ENCODE results near the gene SPP1.

Gene SPP1

GRCh38 chr4:87967193-87967592 lies 8.3 kb upstream of the SPP1 start:
- ChIA-PET CTCF (interaction anchor here (1.0 to 1.1 kb wide), 2 partner anchors 113 to 117 kb away, joined by 3 to 4 read pairs; no protein-coding TSS in a partner anchor), POLR2A (no interaction called here)
- H3K4me1 ChIP-seq (ENCODE audit: control insufficient read depth, insufficient read depth, low read length) = no peaks in the 10 kb centered on the region; the same call in 1 of the 2 replicates
- no peak overlapping the region for H3K27ac ChIP-seq (ENCODE audit: extremely low read depth, low read depth, low read length)
- TF ChIP-seq ZNF843 (tag by site-specific recombination; IDR thresholded peaks at IDR 0.05) = no peak
- TF ChIP-seq OSR2 (tag by site-specific recombination; IDR thresholded peaks at IDR 0.05) = no peak
- no peak for TF ChIP-seq ZBTB10 (tag by site-specific recombination; IDR thresholded peaks at IDR 0.05)
- TF ChIP-seq ZNF221 (tag by site-specific recombination; IDR thresholded peaks at IDR 0.05; ENCODE audit: borderline replicate concordance) = no peak
- TF ChIP-seq ZNF394 (tag by site-specific recombination; IDR thresholded peaks at IDR 0.05; ENCODE audit: borderline replicate concordance) = no peak
- no peak for TF ChIP-seq ZNF629 (tag by site-specific recombination; IDR thresholded peaks at IDR 0.05)
- H3K36me3 ChIP-seq (ENCODE audit: control insufficient read depth in 2 of 2, insufficient read depth in 1 of 2, low read length in 2 of 2) = no peaks in the 10 kb centered on the region
- H3K9me3 ChIP-seq (ENCODE audit: control insufficient read depth, insufficient read depth, low read depth, low read length) = no peaks in the 10 kb centered on the region
- H3K4me3 ChIP-seq (ENCODE audit: low read depth, low read length) = no peak overlapping the region

GRCh38 chr4:87970121-87970520 lies 5.4 kb upstream of the SPP1 start:
- Histone ChIP-seq H3K36me3 (ENCODE audit: control insufficient read depth in 2 of 2, insufficient read depth in 1 of 2, low read length in 2 of 2) (no peaks in the 10 kb centered on the region), H3K4me3 (ENCODE audit: low read depth, low read length) (no peak overlapping the region), H3K9me3 (ENCODE audit: control insufficient read depth, insufficient read depth, low read depth, low read length) (no peaks in the 10 kb centered on the region), H3K4me1 (ENCODE audit: control insufficient read depth, insufficient read depth, low read length) (no peaks in the 10 kb centered on the region; the same call in 1 of the 2 replicates), H3K27ac (ENCODE audit: extremely low read depth, low read depth, low read length) (no peak overlapping the region)
- no peak for TF ChIP-seq ZBTB10 (tag by site-specific recombination; IDR thresholded peaks at IDR 0.05)
- TF ChIP-seq ZNF302 (tag by site-specific recombination; IDR thresholded peaks at IDR 0.05; ENCODE audit: low read depth) = no peak
- no peak for TF ChIP-seq ZNF10 (tag by site-specific recombination; IDR thresholded peaks at IDR 0.05)
- no peak for TF ChIP-seq ZNF777 (tag by site-specific recombination; IDR thresholded peaks at IDR 0.05; ENCODE audit: borderline replicate concordance)
- no peak for TF ChIP-seq ZXDB (tag by site-specific recombination; IDR thresholded peaks at IDR 0.05)
- no peak for TF ChIP-seq ZNF473 (tag by site-specific recombination; IDR thresholded peaks at IDR 0.05)
- ChIA-PET POLR2A (no interaction called here), CTCF (no interaction called here)

GRCh38 chr4:87971866-87972265 lies 3.6 kb upstream of the SPP1 start:
- Histone ChIP-seq H3K4me1 (ENCODE audit: control insufficient read depth, insufficient read depth, low read length) (no peaks in the 10 kb centered on the region; the same call in 1 of the 2 replicates), H3K9me3 (ENCODE audit: control insufficient read depth, insufficient read depth, low read depth, low read length) (no peaks in the 10 kb centered on the region), H3K36me3 (ENCODE audit: control insufficient read depth in 2 of 2, insufficient read depth in 1 of 2, low read length in 2 of 2) (no peaks in the 10 kb centered on the region), H3K4me3 (ENCODE audit: low read depth, low read length) (no peak overlapping the region), H3K27ac (ENCODE audit: extremely low read depth, low read depth, low read length) (no peak overlapping the region)
- POLR2A ChIA-PET = no interaction called here
- CTCF ChIA-PET = interaction anchor here (1.0 to 2.9 kb wide), 3 partner anchors 119 to 428 kb away, joined by 3 to 32 read pairs (median 22); no protein-coding TSS in a partner anchor
- no peak for TF ChIP-seq ZNF404 (tag by site-specific recombination; IDR thresholded peaks at IDR 0.05)
- TF ChIP-seq ZNF473 (tag by site-specific recombination; IDR thresholded peaks at IDR 0.05) = no peak
- TF ChIP-seq ZNF341 (tag by site-specific recombination; IDR thresholded peaks at IDR 0.05; ENCODE audit: low read depth) = no peak
- TF ChIP-seq ZEB2 (tag by site-specific recombination; IDR thresholded peaks at IDR 0.05) = no peak
- no peak for TF ChIP-seq ZBTB10 (tag by site-specific recombination; IDR thresholded peaks at IDR 0.05)
- TF ChIP-seq ZNF335 (tag by site-specific recombination; conservative IDR thresholded peaks at IDR 0.05) = no peak
- TF ChIP-seq ZNF645 (tag by site-specific recombination; IDR thresholded peaks at IDR 0.05) = no peak
- TF ChIP-seq KLF10 (tag by site-specific recombination; IDR thresholded peaks at IDR 0.05) = no peak
- no peak for TF ChIP-seq ZSCAN4 (tag by site-specific recombination; IDR thresholded peaks at IDR 0.05)
- no peak for TF ChIP-seq ZNF501 (tag by site-specific recombination; IDR thresholded peaks at IDR 0.05)
- no peak for TF ChIP-seq ZNF157 (tag by site-specific recombination; IDR thresholded peaks at IDR 0.05)
- TF ChIP-seq KLF16 (tag by site-specific recombination; IDR thresholded peaks at IDR 0.05) = no peak
- TF ChIP-seq ZNF223 (tag by site-specific recombination; IDR thresholded peaks at IDR 0.05) = no peak
